SW 1271 (cell line): ENCODE results near the gene PTPRM.
"Not testable (repeated sequence)": the region's sequence is repeated elsewhere in the genome, so short reads cannot be mapped to it uniquely, and the experiment has no call there.

ENCODE experiments used
- DNase-seq, 2 experiments: peaks; one replicate each; lab custom pipeline; 2025; lab: John Stamatoyannopoulos, UW

The PTPRM gene

DNA sequence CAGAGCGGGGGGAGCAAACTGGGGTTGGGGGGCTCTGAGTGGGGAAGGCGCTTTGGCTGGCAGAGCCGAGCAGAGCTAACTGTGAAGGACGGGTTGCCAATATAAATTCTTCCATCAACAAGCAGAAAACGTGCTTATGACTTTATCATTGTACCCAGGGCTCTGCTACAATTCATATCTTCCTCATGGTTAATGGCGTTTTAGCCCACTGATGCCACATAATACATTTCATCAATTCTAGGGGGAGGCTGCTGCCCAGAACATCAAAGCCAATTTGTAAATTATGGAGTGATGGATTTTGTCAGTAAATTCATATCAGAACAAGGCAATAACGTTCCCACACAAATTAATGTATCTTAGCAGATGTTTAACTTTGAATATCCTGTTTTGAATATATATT lies 866.7 kb downstream of the PTPRM start:
- no peak for DNase-seq

DNA sequence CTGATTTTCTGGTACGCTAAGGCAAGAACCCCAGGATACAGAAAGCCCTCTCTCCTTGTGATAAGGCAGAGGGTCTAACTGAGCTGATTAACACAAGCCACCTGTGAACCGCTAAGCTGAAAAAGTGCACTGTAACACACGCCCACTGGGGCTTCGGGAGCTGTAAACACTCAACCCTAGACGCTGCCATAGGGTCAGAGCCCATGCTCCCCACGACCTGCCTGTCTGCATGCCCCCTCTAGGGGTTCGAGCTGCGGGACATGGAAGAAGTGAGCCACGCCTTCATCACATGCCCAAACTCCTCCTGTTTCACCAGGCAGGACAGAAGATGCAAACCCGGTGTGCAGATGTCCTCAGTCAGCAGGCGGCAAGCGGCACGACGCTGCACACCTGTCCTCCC lies 868.3 kb downstream of the PTPRM start:
- no peak for DNase-seq

DNA sequence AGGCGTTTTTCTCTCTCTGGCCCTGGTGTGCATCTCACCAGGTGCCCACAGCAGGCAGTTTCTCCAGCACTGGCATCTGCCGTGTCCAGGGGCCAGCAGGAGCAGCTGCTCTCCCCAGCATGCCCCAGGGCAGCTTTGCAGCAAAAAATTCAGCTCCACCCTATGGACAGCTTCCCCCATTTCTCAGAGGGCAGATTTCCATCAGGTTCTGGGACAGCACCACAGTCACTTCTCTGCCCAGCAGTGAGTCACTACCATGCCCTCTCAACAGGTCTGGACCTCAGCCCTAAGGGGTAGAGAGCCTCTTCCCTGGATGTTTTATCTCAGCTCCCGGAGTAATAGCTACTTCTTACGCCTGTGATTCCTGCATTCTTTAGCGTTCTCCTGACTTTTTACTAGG lies 871.9 kb downstream of the PTPRM start:
- no peak for DNase-seq

DNA sequence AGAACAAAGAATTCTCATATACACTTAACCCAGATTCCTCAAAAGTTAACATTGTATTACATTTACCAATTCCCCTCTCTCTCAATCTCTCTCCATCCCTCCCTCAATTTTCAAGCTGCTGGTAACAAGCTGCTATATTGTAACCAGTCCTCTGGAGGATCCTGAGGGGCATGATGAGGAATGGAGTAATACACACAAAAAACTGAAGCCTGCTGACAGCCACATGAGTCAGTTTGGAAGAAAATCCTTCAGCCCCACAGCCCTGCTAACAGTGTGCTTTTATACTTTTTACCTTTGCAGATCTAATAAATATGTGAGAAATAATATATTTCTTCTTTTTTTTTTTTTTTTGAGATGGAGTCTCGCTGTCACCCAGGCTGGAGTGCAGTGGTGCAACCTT lies 876.4 kb downstream of the PTPRM start:
- no peak for DNase-seq

DNA sequence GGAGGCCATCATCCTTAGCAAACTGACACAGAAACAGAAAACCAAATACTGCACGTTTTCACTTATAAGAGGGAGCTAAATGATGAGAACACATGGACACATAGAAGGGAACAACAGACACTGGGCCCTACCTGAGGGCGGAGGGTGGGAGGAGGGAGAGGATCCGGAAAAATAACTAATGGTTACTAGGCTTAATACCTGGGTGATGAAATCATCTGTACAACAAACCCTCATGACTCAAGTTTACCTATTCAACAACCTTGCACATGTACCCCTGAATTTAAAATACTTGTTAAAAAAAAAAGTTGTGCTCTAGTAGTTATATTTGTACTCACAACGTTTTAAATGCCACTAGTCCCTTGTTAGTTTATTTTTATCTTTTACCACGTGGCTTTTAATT lies 879.8 kb downstream of the PTPRM start:
- not testable (repeated sequence) for DNase-seq

DNA sequence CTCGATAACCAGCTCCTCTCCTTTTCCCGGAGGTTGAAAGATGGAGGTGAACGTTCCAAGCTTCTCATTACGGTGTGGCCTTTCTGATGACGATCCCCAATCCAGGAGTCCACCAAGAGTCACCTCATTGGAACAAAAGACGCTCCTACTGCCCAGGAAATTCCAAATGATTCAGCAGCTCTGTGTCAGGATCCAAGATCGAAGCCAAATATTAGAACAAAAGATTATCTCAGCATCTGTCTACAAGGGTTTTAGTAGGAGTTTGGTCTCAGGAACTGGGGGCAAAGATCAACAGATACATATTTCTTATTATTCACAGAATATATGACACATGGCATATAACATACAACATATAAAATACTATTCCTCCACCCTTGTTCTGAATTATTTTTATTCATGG lies 881.0 kb downstream of the PTPRM start:
- DNase-seq = no peak

DNA sequence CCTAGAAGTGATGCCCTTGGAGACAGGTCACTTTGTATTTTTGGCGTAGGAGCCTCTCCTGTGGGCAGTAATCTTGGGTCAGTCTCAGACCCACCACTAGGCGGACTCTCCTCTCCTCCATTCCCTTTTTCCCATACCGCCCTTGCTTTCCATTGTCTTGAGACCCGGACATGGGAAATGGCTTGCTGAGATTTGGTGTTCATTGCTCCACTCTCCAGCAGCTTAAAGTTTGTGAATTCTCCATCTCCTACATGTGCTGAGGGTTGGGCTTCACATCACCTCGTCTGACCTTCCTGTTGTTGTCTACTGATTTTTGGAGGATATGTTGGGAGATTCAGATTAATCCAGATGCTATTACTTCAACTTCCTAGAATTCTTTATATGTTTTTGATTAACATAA lies 882.9 kb downstream of the PTPRM start:
- peak in 1 of 2 experiments; percentile 4 for DNase-seq

DNA sequence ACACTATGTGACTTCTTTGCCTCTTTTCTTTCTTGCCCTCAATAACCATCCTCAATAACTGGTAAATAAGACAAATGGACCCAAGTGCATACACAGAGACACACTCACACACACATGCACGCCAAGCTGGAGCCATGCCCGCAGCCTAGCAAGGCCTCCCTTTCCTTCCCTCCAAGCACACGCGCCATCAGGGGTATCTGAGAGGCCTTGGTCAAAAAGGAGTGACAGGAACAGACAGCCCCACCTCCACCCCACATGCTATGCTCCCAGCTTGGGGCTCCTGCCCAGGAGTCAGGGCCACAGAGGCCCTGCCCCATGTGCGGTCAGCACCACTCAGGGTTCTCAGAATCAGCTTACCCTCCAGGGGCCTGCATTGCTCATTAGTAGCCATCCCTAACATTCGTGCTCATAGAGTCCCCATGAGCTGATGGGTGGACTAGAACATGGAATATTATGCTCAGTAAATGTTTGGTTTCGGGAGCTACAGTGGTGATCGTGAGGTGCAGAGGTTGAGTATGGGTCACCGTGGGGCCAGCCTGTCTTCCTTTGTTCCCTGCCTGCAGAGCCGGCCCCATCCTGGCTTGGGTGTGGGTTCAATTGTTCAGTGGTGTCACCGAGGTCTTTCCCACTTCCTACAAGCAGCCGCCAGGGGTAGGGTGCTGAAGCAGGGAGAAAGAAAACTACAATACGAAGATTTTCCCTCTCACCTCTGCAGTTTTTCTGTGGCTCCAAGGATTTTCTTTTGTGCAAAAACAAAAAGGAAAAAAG lies 884.0 kb downstream of the PTPRM start:
- no peak for DNase-seq

DNA sequence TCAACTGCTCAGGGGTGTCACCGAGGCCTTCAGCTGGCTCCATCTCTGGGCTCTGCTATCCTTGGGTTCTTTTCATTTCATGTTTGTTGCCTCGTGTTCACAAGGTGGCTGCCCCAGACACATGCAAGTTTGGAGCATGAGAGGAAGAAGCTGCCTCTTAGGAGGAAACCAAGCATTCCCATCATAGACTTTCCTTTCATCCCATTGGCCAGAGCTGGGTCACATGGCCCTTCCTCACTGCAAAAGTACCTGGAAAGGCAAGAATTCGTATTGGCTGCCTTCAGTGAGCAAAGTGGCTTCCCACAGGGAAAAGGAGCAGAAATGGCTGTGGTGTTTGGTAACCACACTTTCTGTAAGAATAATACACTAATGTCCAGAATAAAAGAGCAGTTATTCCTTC lies 886.4 kb downstream of the PTPRM start:
- DNase-seq = no peak

DNA sequence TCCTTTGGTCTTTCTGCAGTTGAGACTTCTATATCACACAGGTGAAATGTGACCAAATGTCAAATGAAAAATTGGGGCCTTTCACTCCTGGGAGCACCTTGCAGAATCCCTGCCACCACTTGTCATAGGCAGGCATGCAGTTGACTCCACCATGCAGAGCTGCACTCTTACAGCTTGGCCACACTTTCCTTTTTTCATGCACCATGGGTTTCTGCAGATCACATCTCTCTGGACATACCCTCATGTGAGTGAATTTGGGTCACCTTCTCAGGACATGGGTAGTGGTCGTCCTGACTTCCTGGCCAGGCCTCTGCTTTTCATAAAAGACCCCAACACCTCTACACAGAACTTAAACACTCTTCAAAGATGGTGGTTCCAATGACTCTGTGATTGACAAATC lies 887.0 kb downstream of the PTPRM start:
- DNase-seq = no peak

DNA sequence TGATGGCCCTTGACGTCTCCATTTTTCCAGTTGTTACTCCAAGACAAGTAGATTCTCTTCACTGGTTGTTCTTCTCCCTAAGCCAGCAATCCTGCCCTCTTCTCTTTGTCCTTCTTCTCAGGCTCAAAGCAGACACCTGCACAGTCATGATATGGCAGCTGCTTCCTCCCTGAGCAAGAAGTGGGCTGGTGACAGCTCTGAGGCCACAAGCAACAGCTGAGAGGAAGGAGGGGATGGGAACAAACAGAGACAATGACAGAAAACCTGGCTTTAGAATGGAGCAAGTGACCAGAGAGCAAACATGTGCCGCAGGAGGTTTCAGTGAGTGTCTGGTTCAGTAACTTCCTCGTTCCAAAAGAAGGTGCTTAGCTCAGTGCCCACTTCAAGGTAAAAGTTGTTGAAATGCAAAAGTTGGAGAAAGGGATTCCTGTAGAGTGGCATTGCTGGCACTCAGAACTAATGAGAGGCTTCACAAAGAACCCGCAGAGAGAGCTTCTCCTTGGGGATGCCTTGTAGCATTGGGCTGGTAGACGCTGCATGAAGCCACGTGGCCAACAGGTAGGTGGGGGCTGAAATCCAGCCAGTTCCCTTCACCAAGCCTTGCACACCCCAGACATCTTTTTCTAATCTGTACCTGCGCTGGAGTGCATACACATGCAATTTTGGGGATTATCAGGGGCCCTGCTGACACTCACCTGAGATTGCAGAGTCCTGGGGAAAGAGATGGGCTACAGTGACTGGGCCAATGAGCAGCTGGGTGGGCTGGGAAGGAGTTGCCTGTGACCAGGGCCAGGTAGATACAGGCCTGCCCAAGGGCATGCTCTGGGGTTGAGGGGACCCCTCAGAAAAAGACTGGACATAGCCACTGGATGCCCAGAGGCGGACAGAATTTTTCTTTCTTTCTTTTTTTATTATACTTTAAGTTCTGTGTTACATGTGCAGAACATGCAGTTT lies 888.8 kb downstream of the PTPRM start:
- no peak for DNase-seq
